Gastroesophageal sphincter (tissue), 3 donors: Measurements from ENCODE around the gene MVK.

Experiments
- CTCF ChIP-seq, 4 experiments: fragments of 200-600 bp in 2 of 4; fragments of 450-650 bp in 2 of 4; sonication (generic) in 1 of 4; IDR thresholded peaks; one replicate each; pipeline ENCODE4 v1.5.1; 2017 to 2019; ENCODE audit warnings: antibody characterized with exemption in 4 of 4, mild to moderate bottlenecking in 2 of 4, moderate library complexity in 2 of 4
- EP300 ChIP-seq: sonication (generic); formaldehyde crosslinking; IDR thresholded peaks from one replicate; pipeline ENCODE4 v1.6.1; 2017; ENCODE audit warnings: antibody characterized with exemption, mild to moderate bottlenecking
- POLR2A ChIP-seq, 2 donors: fragments of 450-650 bp; IDR thresholded peaks; one replicate each; pipeline ENCODE4 v1.6.1; 2017; ENCODE audit warnings: antibody characterized with exemption in 2 of 2, mild to moderate bottlenecking in 2 of 2, moderate library complexity in 1 of 2
- POLR2AphosphoS5 ChIP-seq: sonication (generic); formaldehyde crosslinking; IDR thresholded peaks from one replicate; pipeline ENCODE4 v1.6.1; 2017; ENCODE audit warnings: antibody characterized with exemption

- no peak for TF ChIP-seq POLR2A (IDR thresholded peaks at IDR 0.05)
- TF ChIP-seq POLR2AphosphoS5: no peak
- no peak for TF ChIP-seq CTCF (IDR thresholded peaks at IDR 0.05)
- TF ChIP-seq EP300: no peak
Measured at GRCh38 chr12:109582636-109583035, 9.0 kb downstream of the MVK start.
